Heart left ventricle (tissue), 16 donors: ENCODE measurements around the gene MYL7. TPM values are rescaled to one million over a fixed set of nuclear protein-coding genes. Genes with fewer than 3 reads are reported as not detected.
A peak's percentile ranks its signal among the peaks of the same experiment; 100 is the strongest.

Experiments used
- ATAC-seq, 4 donors: fragments of 200-7000 bp; cut with Tn5 transposase; one replicate each; pipeline ENCODE4 v1.9.1; 2020 to 2022; ENCODE audit warnings: moderate library complexity in 4 of 4, mild to moderate bottlenecking in 3 of 4, moderate number of reproducible peaks in 1 of 4
- DNase-seq, 5 donors: peaks; one replicate each; pipeline ENCODE4 v3.0.0-alpha.2; 2020
- H3K27ac ChIP-seq, 12 donors: fragments of 200-600 bp; sonication (generic) in 4 of 12; one replicate each; pipeline versions ENCODE4 v1.5.0 to v1.8.0; 2016 to 2022; ENCODE audit warnings: mild to moderate bottlenecking in 2 of 12
- H3K27me3 ChIP-seq, 9 donors: fragments of 200-600 bp; sonication (generic) in 2 of 9; one replicate each; pipeline versions ENCODE4 v1.5.1 to v1.8.0; 2016 to 2022; ENCODE audit warnings: mild to moderate bottlenecking in 3 of 9
- H3K36me3 ChIP-seq, 9 donors: fragments of 200-600 bp; sonication (generic) in 2 of 9; one replicate each; pipeline versions ENCODE4 v1.5.0 to v1.8.0; 2018 to 2022; ENCODE audit warnings: mild to moderate bottlenecking in 2 of 9
- H3K4me1 ChIP-seq, 12 donors: fragments of 200-600 bp; sonication (generic) in 4 of 12; one replicate each; pipeline versions ENCODE4 v1.5.0 to v1.8.0; 2016 to 2022; ENCODE audit warnings: mild to moderate bottlenecking in 3 of 12
- H3K4me3 ChIP-seq, 12 donors: fragments of 200-600 bp; sonication (generic) in 4 of 12; one replicate each; pipeline versions ENCODE4 v1.5.0 to v1.8.0; 2017 to 2022; ENCODE audit warnings: mild to moderate bottlenecking in 9 of 12, moderate library complexity in 4 of 12
- H3K9me3 ChIP-seq, 12 donors: fragments of 200-600 bp; sonication (generic) in 4 of 12; one replicate each; pipeline versions ENCODE4 v1.5.0 to v1.8.0; 2016 to 2022; ENCODE audit warnings: mild to moderate bottlenecking in 1 of 12
- POLR2A ChIP-seq, 2 donors: fragments of 450-650 bp; IDR thresholded peaks; one replicate each; pipeline ENCODE4 v1.6.1; 2017; ENCODE audit warnings: antibody characterized with exemption in 2 of 2, mild to moderate bottlenecking in 2 of 2, moderate library complexity in 2 of 2
- WGBS, 4 donors: extraction: QIAGEN DNeasy Blood & Tissue Kit in 2 of 4; methylation state at CpG; one replicate each; pipeline versions ENCODE4 v1.1.5 to v1.1.7; 2013 to 2018; 5-methylcytosine and 5-hydroxymethylcytosine counted together
- intact Hi-C, 10 donors: fragments of 100-400 bp; cut with DNase I; formaldehyde crosslinking; loops; one replicate each; pipeline versions ENCODE4 v1.11.1 to v1.14.2; 2022
- polyA plus RNA-seq, 2 donors: library from polyadenylated mRNA; stranded (reverse); fragments of 200-250 nt; gene quantifications; one replicate each; pipeline ENCODE4 v1.2.3, GENCODE V29; 2013
- total RNA-seq, 9 donors: library from RNA; depleted of rRNA in 2 of 9; stranded (reverse); fragments of >200 nt in 2 of 9; fragmentation: NEBNext Ultra II Directional in 3 of 9; extraction: Animal tissue kit (Norgen Biotek cat#: 25700) in 3 of 9; gene quantifications; one replicate each; pipeline versions ENCODE4 v1.1.0 to v1.2.4, GENCODE V29; 2016 to 2023
- TF ChIP-seq, protein P1 (sequence below), 12 donors: fragments of 200-600 bp; sonication (generic) in 4 of 12; IDR thresholded peaks; one replicate each; pipeline versions ENCODE4 v1.5.0 to v1.8.0; 2018 to 2022; ENCODE audit warnings: antibody characterized with exemption in 12 of 12, mild to moderate bottlenecking in 5 of 12
- donor health status: ischemic (EF 13 %, LVEDD 7.1; RV severe dilation, severe dysfunction).
- donor health status: healthy with polysubstance abuse.
- donor health status: DM: no; HTN: yes; CAD: no.
- donor health status: DM: no; HTN: no; CAD: no.
- donor health status: ischemic (EF 25% LVEDD 6.9; RV normal size, moderate dysfunction).
- donor health status: ischemic (EF 25% LVEDD 5.7; RV mildly dilated, moderate dysfunction).
- donor health status: healthy.
- donor health status: DM: yes; HTN: yes; CAD: no.
- donor health status: ischemic (EF 35%, LVEDD 5.7; RV mildly dilated, moderate dysfunction).
- donor health status: nonischemic (EF 11% LVEDD 7.7; RV severe dilation, severe dysfunction).
- donor health status: DM: yes; HTN: yes; CAD: no.
- donor health status: PGD.
- donor health status: ischemic (EF 29% LVEDD 5.4; RV normal size, mild dysfunction).
- donor health status: nonischemic (EF 23%, LVEDD 6.1; RV moderate dilation, normal function).

MYL7 gene
- total and polyA plus RNA-seq, 11 donors: 975 to 4,037 (median 2,357) TPM

GRCh38 chr7:44161371-44161770 is 20.2 kb upstream of the MYL7 start:
- DNase-seq: no peak
- peaks cover 0 to 11% (median 0%) of the 10 kb centered on the region in 12 donors for H3K4me1 ChIP-seq
- TF ChIP-seq, protein P1, sequence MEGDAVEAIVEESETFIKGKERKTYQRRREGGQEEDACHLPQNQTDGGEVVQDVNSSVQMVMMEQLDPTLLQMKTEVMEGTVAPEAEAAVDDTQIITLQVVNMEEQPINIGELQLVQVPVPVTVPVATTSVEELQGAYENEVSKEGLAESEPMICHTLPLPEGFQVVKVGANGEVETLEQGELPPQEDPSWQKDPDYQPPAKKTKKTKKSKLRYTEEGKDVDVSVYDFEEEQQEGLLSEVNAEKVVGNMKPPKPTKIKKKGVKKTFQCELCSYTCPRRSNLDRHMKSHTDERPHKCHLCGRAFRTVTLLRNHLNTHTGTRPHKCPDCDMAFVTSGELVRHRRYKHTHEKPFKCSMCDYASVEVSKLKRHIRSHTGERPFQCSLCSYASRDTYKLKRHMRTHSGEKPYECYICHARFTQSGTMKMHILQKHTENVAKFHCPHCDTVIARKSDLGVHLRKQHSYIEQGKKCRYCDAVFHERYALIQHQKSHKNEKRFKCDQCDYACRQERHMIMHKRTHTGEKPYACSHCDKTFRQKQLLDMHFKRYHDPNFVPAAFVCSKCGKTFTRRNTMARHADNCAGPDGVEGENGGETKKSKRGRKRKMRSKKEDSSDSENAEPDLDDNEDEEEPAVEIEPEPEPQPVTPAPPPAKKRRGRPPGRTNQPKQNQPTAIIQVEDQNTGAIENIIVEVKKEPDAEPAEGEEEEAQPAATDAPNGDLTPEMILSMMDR (IDR thresholded peaks at IDR 0.05): no peak
- TF ChIP-seq POLR2A (IDR thresholded peaks at IDR 0.05): no peak
- ATAC-seq: no peak
- no peaks in the 10 kb centered on the region for H3K36me3 ChIP-seq
- H3K27ac ChIP-seq: no peak overlapping the region
- H3K27me3 ChIP-seq: no peaks in the 10 kb centered on the region
- 89 to 100% (median 96%) methylated on average over 2 of the region's 2 CpGs for WGBS, 4 donors
- H3K9me3 ChIP-seq: no peaks in the 10 kb centered on the region
- intact Hi-C loops: no loop called here
- no peak overlapping the region for H3K4me3 ChIP-seq

DNA sequence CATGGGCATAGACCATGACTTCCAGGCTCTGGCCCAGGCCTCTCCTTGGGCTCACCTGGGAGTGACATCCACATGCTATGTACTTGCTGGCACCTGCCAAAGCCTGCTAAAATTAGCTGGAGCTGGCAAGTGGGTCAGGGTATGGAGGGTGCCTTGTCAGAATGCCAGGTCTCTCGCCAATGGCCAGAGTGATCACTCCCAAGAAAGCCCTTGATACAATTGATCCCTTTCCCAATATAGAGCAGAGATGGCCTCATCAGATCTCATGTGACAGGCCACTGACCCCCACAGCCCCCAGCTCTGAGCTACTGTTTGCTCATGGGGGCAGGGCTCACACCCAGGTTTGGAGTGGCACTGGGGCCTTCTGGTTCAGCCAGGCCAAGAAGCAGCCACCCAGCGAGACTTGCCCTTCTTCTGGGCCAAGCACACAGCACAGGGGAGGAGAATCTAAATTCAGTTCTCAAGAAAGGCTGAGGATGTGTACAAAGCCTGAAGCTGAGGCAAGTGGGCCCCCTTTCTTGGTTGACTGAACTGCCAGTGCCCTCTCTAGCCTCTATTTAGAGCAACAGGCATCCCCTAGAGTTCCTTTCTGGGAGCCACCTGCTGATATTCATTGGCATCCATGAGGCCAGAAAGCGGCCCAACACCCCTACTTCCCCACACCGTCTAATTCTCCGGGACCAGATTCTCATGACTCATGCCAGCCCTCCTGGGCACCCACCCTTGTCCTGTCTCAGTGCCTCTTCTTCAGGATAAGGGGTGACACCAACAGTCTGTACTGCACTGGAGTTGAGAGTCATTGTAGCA is 18.9 kb upstream of the MYL7 start:
- ATAC-seq: peak; percentile 54 to 75 (median 64)
- no peak for DNase-seq

DNA sequence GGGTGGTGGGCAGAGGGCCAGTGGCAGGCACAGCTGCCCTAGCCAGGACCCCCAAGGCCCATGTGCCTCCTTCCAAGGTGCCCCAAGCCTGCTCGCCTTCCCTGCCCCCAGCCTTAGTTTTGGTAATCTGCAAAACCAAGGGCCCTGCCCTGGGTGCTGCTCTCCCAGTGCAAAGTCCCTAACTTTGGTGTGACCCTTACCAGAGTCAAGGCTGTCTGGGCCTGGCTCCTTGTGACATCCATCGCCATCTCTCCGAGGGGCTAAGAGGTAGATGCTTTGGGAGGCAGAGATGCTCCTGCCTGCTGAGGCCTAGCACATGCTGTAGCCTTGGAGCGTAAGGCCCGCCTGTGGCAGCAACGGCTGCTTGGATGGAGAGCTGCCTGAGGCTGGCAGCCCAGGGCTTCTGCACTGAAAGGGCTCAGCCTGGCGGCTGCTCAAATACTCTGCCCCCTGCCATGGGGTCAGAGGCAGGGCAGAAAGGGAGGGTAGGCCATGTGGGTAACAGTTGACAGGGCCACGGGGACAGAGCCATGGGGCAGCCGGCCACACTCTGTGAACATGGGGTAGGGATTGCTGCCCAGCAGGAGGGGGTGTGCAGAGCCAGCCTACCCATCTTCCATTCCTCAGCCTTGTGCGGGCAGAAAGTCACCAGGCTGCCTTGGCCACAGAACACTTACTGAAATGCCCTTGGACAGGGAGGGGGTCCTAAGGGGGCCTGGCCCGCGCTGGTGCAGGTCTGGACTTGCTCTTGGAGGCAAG is 17.9 kb upstream of the MYL7 start:
- 89 to 95% (median 92%) methylated on average over 9 to 12 of the region's 12 CpGs for WGBS, 4 donors
- TF ChIP-seq, protein P1 (IDR thresholded peaks at IDR 0.05): no peak
- no peak for TF ChIP-seq POLR2A (IDR thresholded peaks at IDR 0.05)
- no peak for ATAC-seq

More for the DNA sequence above, 18.9 kb upstream of the MYL7 start:
- Histone ChIP-seq H3K4me3 (no peak overlapping the region), H3K4me1 (peaks cover 0 to 11% (median 0%) of the 10 kb centered on the region in 12 donors), H3K27me3 (no peaks in the 10 kb centered on the region), H3K9me3 (no peaks in the 10 kb centered on the region), H3K36me3 (no peaks in the 10 kb centered on the region), H3K27ac (no peak overlapping the region)
- intact Hi-C loops: no loop called here
- WGBS, 4 donors: 71 to 84% (median 77%) methylated on average over 5 of the region's 5 CpGs
- TF ChIP-seq POLR2A (IDR thresholded peaks at IDR 0.05): no peak
- TF ChIP-seq, protein P1 (IDR thresholded peaks at IDR 0.05): no peak

More for the DNA sequence above, 17.9 kb upstream of the MYL7 start:
- Histone ChIP-seq H3K36me3 (no peaks in the 10 kb centered on the region), H3K4me1 (peaks cover 0 to 11% (median 0%) of the 10 kb centered on the region in 12 donors), H3K27me3 (no peaks in the 10 kb centered on the region), H3K27ac (no peak overlapping the region), H3K4me3 (no peak overlapping the region), H3K9me3 (no peaks in the 10 kb centered on the region)
- intact Hi-C loops: no loop called here
- DNase-seq: no peak
